Measurements from ENCODE around the gene LHFPL6. TPM values are rescaled to one million over a fixed set of nuclear protein-coding genes. Genes with fewer than 3 reads are reported as not detected.

The LHFPL6 gene
- total RNA-seq, 2 donors from 2014 or later = 58.2 to 67.2 TPM

- ATAC-seq (peak; percentile 45 to 67), DNase-seq (no peak)
- intact Hi-C loops (cut with DNase I) = loop anchor here (5.0 to 10.0 kb wide), 2 partner anchors 135 to 192 kb away; partner anchors contain the start of gene LHFPL6 (in 1 of the 2)
Observed at GRCh38 chr13:39410096-39410901, 192.7 kb downstream of the LHFPL6 start.

DNA sequence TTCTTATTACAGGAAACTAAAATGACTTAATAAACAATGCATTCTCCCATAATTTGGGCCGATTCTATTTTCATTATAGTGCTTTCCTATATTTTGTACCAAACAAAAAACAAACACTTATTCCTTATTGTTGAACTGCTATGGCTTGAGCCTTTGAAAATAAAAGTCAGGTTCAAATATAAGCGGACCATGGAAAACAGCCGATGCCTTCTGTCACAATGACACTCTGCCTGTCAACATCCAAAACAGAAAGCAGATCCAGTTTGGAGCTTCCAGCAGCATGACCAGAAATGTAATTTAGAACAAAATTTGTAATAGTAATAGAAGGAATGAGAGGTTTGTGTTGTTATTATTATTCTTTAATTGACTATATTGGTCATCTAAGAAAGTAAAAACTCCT lies 194.5 kb downstream of the LHFPL6 start:
- ATAC-seq (no peak), DNase-seq (no peak)
- intact Hi-C loops (cut with DNase I) = no loop called here

DNA sequence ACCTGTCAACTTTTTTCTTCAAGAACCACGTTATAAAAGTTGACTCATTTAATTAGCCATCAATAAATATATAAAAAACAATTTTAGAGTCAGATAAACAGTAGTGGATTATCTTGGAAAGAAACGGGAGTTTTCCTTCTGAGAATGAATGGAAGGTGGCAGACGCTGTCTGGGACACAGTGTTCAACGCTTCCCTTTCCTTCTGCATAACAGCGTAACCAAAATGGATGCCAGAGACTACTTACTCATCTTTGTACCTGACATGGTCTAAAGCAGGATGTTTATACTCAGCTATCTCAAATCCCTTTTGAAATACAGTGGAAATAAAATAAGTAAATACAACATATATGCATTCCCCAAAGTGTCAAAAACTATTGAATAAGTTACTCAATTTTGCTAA lies 195.2 kb downstream of the LHFPL6 start:
- DNase-seq (no peak), ATAC-seq (peak in 1 of 2 donors; percentile 58)
- intact Hi-C loops (cut with DNase I) = no loop called here

- DNase-seq = no peak
- intact Hi-C loops (cut with DNase I) = no loop called here
- no peak for ATAC-seq
Observed at GRCh38 chr13:39407138-39407537, 195.9 kb downstream of the LHFPL6 start.

- DNase-seq (no peak), ATAC-seq (no peak)
- intact Hi-C loops (cut with DNase I) = no loop called here
Observed at GRCh38 chr13:39406688-39407087, 196.3 kb downstream of the LHFPL6 start.

GRCh38 chr13:39405596-39406205 lies 197.3 kb downstream of the LHFPL6 start:
- ATAC-seq (no peak), DNase-seq (no peak)
- intact Hi-C loops (cut with DNase I) = no loop called here

DNA sequence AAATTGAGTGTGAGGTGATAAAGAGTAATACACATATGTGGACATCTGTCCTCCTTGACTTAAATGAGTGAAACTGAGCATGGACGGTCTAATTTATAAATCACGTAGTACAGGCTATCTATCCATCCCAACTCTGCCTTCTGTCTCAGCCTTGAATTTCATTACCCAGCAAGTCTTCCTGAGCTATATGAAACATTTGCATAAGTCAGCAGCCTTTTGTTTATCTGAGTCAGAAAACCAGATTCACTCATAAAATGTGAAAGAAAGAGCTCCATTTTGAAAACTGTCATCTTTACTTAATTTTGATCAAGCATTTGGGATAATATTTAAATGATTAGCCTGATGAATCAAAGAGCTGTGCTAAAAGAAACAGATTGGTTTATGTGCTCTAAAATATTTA lies 197.9 kb downstream of the LHFPL6 start:
- no peak for DNase-seq
- intact Hi-C loops (cut with DNase I) = no loop called here
- ATAC-seq = no peak

DNA sequence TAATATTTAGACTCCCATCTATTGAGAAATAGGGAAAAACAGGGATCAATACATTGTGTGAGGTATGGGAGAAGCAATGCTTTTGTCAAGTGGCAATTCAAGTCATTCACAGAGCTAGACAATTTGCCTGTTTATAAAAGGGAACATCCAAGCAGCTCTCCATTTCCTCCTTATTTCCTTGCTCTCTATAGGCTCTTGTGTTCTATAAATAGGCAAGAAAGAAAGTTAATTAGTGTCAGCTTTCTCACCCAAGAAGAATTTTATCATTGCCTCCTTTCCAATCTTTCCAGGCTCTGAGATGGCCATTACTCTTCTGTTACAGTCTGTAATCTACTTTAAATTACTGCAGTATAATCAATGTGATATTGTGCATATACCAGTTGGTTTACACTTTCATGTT lies 199.9 kb downstream of the LHFPL6 start:
- intact Hi-C loops (cut with DNase I) = no loop called here
- DNase-seq = no peak
- no peak for ATAC-seq

DNA sequence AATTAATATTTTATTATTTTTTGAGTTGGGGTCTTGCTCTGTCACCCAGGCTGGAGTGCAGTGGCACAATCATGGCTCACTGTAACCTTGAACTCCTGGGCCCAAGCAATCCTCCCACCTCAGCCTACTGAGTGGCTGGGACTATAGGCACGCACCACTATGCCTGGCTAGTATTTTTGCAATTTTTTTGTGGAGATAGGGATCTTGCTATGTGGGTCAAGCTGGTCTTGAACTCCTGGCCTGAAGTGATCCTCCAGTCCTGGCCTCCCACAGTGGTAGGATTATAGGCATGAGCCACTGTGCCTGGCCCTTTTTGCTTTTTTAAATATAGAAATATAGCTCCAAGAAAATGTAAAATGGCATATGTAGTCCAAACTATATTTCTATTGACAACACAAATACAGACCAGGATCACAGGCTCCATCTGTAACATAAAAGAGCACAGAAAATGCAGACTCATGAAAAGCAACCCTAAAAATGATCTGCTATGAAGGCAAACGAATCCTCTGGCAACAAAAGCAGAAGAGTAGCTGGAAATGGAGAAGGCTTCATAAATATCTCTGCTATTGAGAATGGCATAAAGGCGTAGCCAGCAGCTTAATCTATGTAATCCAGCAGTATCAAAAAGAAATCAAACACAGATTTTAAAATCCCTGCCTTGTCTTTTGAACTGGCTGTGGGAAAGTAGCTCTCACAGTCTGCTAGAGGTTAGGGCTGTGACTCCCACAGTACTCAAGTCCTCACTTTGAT lies 200.6 kb downstream of the LHFPL6 start:
- ATAC-seq (no peak), DNase-seq (no peak)
- intact Hi-C loops (cut with DNase I) = no loop called here

DNA sequence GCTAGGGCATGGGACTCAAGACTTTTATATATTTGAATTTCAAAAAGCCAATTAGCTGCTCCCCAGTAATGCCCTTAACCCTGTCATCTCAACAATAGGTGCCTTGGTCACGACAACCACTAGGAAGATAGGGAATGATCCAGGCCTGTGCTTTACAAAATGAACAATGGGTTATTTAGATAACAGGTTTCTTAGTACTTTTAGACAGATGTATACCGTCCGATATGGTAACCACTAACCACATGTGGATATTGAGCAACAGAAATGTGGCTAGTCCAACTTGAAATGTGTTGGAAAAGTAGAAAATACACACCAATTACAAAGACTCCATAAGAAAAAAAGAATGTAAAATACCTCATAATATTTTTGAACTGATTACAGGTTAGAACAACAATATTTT lies 201.2 kb downstream of the LHFPL6 start:
- intact Hi-C loops (cut with DNase I) = no loop called here
- DNase-seq (no peak), ATAC-seq (no peak)

DNA sequence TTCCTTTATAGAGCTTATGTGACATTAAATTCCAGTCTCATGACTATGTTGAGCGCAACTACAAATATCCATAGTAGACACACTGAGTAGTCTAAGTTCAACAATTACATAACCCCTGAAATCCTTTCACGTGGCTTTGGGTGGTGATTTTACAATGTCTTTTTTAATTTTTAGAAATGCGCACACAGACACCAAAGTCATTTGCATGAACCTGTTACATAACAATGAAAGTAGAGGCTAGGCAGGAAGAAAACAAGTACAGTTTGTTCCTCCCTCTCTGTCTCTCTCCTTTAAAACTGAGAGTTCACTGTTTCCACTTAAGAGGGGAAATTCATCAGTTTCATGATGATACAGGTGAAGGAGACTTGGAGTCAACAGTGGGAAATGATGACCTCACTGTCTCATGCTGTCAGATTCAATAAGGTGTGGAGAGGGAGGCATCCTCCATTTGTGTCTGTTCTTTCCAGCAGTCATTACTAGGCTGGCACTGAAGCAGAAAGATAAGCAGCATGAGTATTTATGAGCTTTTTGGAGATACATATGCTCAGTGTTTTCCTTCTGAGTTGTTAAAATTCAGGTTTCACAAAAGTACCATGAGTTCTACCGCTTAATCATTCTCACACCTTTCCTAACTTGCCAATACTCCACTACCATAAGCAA lies 201.8 kb downstream of the LHFPL6 start:
- ATAC-seq (peak in 1 of 2 donors; percentile 52), DNase-seq (no peak)
- intact Hi-C loops (cut with DNase I) = no loop called here

DNA sequence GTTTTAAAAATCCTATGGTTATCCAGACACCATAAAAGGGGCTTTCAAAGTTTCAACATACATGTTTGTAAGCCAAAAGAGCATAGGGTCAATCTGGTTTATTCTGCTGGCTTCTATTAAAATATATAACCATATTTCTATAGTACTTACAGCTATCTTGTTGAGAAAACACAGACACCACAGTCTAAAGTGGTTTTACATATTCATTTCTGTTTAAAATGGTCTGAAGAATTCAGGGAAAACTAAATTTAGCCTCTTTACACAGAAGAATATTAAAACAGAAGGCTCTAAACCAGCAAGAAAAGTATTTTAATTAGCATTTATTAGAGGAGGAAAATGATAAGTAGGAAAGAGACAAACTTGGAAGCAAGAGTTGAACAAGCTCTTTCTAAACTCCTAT lies 203.9 kb downstream of the LHFPL6 start:
- ATAC-seq (no peak), DNase-seq (no peak)
- intact Hi-C loops (cut with DNase I) = loop anchor here in 1 of 2 donors (10.0 kb wide), 1 partner anchor 124 kb away; no protein-coding TSS in a partner anchor

- intact Hi-C loops (cut with DNase I) = loop anchor here in 1 of 2 donors (10.0 kb wide), 1 partner anchor 123 kb away; no protein-coding TSS in a partner anchor
- DNase-seq (peak; percentile 30), ATAC-seq (peak; percentile 16 to 49)
Observed at GRCh38 chr13:39397896-39398265, 205.1 kb downstream of the LHFPL6 start.

DNA sequence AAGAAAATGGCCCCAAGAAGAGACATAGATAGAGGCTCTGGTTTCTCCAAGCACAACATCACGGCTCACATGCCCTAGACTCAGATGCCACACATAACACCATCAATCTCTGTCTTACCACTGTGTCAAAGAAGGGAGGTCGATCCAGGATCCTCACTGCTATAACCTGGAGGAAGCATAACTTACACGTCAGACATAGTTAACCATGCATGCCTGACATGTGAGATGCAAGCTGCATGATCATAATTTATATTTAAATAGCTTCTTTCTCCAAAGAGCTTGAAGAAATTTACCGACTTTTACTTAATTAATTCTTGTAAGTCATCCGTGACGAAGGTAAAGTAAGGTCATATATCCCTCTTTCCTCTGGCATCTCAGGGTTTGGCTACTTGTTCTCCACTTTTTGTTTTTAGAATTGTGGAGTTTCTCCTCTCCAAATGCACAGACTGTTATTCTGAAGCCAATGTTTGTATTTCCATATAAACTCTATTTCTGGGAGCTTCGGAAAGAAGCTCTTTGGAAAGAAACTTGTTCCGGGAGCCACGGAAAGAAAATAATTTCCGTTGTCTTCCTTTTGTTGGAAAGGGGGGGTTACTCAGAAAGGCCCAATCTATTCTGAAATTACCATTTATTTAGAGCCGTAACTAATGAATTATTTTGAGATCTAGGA lies 205.6 kb downstream of the LHFPL6 start:
- intact Hi-C loops (cut with DNase I) = loop anchor here in 1 of 2 donors (10.0 kb wide), 1 partner anchor 123 kb away; no protein-coding TSS in a partner anchor

GRCh38 chr13:39394796-39395678 lies 208.0 kb downstream of the LHFPL6 start:
- DNase-seq (peak; percentile 28), ATAC-seq (peak; percentile 54 to 78)
- intact Hi-C loops (cut with DNase I) = loop anchor here in 1 of 2 donors (10.0 kb wide), 1 partner anchor 120 kb away; no protein-coding TSS in a partner anchor

More for the DNA sequence above, 205.6 kb downstream of the LHFPL6 start:
- no peak for DNase-seq
- ATAC-seq = no peak

- no peak for DNase-seq
- ATAC-seq = no peak
- intact Hi-C loops (cut with DNase I) = loop anchor here in 1 of 2 donors (10.0 kb wide), 1 partner anchor 117 kb away; no protein-coding TSS in a partner anchor
Observed at GRCh38 chr13:39391761-39392160, 211.2 kb downstream of the LHFPL6 start.

DNA sequence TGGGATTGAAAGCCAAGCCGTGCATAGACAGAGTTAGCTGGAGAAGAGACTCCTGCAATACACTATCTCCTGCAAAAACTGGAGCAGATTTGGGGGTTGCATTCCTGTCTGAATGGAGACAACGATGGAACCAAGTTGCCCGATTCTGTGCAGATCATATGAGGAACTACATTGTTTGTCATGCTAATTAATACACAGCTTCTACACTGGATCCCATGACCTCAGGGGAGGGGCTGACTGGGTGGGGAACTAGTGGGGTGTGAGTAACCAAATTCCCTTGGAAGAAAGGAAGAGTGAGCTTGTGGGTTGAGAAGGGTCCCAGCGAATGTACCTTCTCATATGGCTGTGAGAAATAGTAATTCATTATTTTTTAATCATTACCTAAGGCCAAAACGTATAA lies 214.0 kb downstream of the LHFPL6 start:
- no peak for ATAC-seq
- intact Hi-C loops (cut with DNase I) = no loop called here

More for the DNA sequence above, 214.0 kb downstream of the LHFPL6 start:
- no peak for DNase-seq
